H1 (cell line): ENCODE data around the gene RHOBTB3. TPM values are rescaled to one million over a fixed set of nuclear protein-coding genes. Genes with fewer than 3 reads are reported as not detected.

Experiments used
- SRF ChIP-seq: IDR thresholded peaks from 2 replicates; pipeline ENCODE4 v1.6.1; 2011; ENCODE audit warnings: mild to moderate bottlenecking, low read depth, low read length, moderate library complexity
- polyA plus RNA-seq, 7 experiments: library from polyadenylated mRNA; depleted of rRNA in 3 of 7; stranded (reverse) in 5 of 7; unstranded in 2 of 7; fragments of >200 nt in 5 of 7; fragments of 200-250 nt in 2 of 7; gene quantifications; 1 replicate in 5 of 7; 2 replicates in 1 of 7; 4 replicates in 1 of 7; pipeline versions ENCODE4 v1.2.1 to v1.2.3, GENCODE V29; 2011 to 2013; ENCODE audit warnings: missing spikeins in 2 of 7, mixed read lengths in 2 of 7
- total RNA-seq: library from RNA; stranded (reverse); fragmentation: NEBNext Ultra II Directional; extraction: Animal tissue kit (Norgen Biotek cat#: 25700); gene quantifications from 2 replicates; pipeline ENCODE4 v1.2.1, GENCODE V29; 2021

The RHOBTB3 gene
- total and polyA plus RNA-seq, 2 of the 8 experiments (the other 6 are each of a cell fraction or from before 2014, with no cell fraction given) = 8.2 to 17.5 TPM

DNA sequence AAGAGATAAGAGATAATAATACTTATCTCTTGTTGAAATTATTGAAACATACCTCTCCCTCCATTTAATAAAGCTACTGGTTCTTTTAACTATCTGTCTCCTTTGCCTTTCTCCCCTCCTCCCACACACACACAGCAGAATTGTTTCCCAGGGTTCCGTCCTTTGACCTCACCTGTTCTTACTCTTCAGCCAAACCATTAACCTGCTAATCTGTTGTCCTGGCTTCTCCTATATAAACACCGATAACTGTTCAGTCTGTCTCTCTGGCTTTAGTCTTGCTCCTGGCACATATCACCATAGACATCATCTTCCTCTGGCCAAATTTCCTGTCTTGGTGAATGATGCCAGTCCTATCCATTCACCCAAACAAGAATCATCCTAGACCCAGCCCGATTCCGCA lies 7.7 kb downstream of the RHOBTB3 start (continued):
- TF ChIP-seq SRF = no peak
